ENCODE results near the gene LMO2.

LMO2 gene

DNA sequence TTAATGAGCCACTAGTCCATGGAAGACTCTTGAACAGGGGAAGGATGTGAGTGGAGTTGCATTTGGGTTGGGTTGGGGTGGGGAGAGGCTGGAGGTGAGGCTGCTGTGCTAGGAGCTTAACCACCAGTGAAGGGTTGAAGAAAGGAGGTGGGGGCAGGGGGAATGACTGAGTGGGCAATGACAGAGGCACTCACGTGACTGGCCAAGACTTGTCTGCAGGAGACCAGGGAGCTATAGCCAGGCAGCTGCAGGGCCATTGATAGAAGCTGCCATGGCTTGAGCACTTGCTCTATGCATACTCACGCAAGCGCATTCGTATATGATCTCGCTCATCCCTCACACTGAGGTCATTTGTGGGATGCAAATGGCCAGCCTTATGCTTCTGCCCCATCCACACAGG lies 4.0 kb downstream of the LMO2 start:
- DNase-seq (ENCODE audit: low read depth), result no peak

DNA sequence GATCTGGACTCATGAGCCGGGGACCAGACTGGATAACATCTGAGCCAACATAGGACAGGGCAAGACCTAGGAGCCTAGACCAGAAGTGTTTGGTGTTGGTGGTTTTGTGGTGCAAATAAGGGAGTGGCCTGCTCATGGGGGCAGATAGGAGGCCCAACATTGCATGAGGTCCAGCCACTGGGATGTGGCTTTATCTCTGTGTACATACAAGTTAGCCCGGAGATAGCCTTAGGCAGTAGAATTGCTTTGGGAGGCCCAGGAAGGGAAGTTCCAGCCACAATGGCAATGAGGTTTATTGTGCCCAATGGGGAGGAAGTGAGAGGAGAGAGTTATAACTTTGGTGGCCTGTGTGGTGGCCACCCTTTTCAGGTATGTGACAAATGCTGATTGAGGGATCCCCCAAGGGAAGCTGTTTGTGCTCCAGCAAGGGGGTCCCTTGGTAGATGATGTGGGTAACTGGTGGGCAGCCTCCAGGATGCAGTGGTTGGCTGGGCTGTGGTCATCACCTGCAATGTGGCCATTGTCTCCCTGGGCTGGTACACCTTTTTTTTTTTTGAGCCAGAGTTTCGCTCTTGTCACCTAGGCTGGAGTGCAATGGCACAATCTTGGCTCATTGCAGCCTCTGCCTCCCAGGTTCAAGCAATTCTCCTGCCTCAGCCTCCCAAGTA lies 6.4 kb downstream of the LMO2 start:
- DNase-seq (ENCODE audit: low read depth), result no peak

DNA sequence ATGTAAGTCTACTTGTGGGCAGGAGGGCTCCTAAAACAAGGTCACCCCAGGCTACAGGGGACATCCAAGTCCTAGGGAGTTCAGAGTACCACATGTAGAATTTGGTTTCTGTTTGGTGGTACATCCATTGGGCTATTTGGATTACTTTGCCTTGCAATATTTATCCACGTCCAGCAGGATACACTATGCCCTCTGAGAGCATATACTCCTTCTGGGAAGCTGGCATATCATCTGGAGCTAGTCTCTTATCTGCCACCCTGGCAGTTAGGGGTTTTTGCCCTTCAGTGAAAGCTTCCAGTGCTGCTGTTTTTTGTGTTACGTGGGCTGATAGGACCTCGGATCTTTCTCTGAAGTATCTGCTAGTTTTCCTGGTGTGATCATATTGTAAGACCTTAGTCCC lies 7.3 kb downstream of the LMO2 start:
- DNase-seq (ENCODE audit: low read depth), result no peak

DNA sequence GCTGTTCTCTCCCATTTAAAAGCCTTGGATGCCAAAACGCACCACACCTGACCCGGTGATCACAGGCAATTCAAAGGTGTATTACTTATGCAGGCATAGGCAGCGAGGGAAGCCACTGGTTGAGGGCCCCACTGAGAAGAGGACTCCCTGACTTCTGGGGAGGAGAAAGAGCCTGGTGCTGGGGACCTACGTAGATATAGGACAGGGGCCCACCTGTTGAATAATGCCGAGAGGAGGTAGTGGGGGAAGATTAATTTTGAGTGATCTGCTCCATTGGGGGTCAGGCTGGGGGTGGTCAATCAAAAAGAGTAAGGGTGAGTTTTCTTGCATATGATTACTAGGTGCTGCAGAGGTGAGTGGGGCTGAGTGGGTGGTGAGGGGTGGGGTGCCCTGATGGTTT lies 7.8 kb downstream of the LMO2 start:
- no peak for DNase-seq (ENCODE audit: low read depth)

DNA sequence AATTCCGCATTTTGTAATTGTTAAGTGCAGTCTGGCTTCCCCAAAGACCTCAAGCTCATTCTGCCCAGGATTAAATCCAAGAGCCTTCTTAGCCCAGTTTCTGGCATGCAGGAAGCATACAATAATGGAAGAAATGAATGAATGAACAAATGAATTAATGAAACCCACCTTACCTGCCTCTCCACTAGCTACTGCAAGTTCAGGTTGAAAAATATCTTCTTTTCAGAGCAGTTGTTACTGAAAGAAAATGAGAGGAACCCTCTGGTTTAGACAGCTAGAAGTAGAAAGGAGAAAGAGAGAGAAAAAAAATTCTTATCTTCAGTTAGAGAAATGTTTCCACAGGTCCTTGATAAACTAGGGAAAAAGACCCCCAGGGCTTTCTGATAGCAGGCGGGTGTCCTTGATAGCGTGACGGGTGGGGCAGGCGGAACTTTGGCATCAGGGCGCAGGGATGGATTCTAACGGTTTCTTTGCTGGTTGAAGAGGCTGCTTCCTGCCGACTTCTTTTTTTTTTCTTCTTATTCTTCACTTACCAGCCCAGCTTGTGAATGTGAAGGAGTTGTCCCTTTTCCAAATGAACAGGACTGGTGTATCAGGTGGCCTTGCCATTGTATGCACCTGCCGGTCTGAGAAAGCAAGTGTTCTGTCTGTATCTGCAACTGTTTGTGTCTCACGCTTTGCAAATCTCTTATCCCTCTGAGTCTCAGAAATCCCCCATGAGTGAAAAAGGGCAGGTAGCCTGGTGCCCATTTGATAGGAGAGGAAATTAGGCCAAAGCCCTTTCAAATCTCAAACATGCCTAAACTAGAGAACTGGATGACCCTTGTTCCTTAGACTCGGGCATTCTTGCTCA lies 10.0 kb downstream of the LMO2 start:
- no peak for DNase-seq (ENCODE audit: low read depth)

GRCh38 chr11:33880979-33881378 lies 10.9 kb downstream of the LMO2 start:
- DNase-seq (ENCODE audit: low read depth), result no peak

GRCh38 chr11:33879375-33879774 lies 12.5 kb downstream of the LMO2 start:
- DNase-seq (ENCODE audit: low read depth), result no peak

- DNase-seq (ENCODE audit: low read depth), result no peak
These were observed 14.8 kb downstream of the LMO2 start for GRCh38 chr11:33877038-33877437.

DNA sequence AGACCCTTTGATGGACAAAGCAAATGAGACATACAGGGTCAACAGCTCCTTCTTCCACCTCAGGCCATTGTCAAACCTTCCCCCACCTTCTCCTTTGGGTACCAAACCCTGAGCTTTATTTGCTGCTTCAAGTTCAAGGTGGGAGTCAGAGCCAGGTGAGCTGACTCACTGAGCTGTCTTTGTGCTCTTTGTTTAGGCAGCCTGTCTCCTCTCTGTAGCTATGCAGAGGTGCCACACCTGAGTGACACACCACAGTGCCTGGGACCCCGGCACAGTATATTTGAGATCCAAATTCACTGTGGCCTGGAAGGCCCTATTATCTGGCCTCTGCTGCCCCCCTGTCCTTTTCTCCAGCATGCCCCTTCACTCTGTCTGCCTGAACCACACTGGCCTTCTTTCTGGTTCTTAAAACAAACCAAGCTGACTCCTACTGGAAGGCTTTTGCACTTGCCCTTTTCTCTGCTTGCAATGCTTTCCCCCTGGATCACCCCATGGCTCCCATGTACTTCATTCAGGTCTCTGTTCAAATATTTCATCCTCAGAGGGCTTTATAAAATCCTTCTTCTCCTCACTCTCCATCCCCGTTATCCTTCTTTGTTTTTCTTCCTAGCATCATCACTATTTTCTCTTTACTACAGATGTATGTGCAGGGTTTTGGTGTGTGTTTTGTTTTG lies 16.1 kb downstream of the LMO2 start:
- DNase-seq (ENCODE audit: low read depth), result no peak

DNA sequence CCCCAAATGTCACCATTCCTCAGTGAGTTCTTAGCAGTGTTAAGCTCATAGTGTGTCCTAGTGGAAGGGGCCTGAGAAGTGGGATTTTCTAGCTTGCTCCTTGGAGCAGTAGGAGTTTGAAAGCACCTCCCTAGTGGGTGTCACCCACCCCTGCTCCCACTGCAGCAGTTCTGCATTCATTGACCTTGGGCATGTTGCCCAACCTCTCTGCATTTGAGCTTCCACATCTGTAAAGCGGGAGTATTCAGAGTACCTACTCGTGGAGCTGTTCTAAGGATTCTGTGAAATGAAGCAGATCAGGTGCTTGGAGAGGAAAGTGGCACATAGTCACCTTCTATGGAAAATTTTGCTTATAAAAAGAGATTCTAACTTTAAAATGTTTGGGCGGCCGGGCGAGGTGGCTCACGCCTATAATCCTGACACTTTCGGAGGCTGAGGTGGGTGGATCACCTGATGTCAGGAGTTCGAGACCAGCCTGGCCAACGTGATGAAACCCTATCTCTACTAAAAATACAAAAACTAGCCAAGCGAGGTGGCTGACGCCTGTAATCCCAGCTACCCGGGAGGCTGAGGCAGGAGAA lies 16.9 kb downstream of the LMO2 start:
- no peak for DNase-seq (ENCODE audit: low read depth)

DNA sequence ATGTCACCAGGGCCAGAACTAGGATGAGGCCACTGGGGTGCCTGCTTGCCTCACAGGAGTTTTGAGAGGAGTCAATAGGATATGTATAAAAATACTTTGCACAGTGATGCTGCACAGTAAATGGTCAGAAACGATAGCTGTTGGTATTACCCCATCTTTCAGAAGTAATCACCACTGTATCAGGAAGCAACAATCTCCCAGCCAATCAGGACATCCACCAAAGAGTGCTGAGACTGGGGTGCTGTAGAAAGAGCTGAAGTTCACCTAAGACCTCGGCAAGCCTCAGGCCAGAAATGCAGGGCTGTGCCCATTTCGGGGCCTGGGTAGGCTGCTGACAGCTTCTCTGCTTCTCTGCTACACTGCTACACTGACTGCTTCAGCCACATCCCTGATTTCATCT lies 17.4 kb downstream of the LMO2 start:
- no peak for DNase-seq (ENCODE audit: low read depth)

- no peak for DNase-seq (ENCODE audit: low read depth)
These were observed 22.1 kb downstream of the LMO2 start for GRCh38 chr11:33869481-33870422.

GRCh38 chr11:33868647-33869461 lies 23.0 kb downstream of the LMO2 start:
- no peak for DNase-seq (ENCODE audit: low read depth)

- DNase-seq (ENCODE audit: low read depth), result no peak
These were observed 23.8 kb downstream of the LMO2 start for GRCh38 chr11:33867996-33868646.

DNA sequence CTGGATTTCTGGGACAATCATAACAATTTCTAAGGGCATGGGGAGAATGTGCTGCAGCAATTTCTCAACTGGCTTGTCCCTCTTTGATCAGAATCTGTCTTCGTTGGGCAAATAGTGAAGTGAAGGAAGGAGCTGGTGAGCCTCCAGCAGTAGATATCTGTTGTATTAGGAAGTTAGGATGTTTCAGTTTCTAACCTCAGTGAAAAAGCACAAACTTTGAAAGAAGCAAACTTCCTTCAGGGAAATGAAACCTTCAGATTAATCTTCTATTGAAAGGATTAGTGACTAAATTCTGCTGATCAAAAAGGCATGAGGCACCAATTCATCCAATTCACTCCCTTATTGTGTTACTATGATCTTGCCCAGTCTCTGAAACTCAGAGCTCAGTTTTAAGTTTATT lies 24.3 kb downstream of the LMO2 start:
- DNase-seq (ENCODE audit: low read depth), result no peak

- DNase-seq (ENCODE audit: low read depth), result no peak
These were observed 24.9 kb downstream of the LMO2 start for GRCh38 chr11:33866936-33867335.

DNA sequence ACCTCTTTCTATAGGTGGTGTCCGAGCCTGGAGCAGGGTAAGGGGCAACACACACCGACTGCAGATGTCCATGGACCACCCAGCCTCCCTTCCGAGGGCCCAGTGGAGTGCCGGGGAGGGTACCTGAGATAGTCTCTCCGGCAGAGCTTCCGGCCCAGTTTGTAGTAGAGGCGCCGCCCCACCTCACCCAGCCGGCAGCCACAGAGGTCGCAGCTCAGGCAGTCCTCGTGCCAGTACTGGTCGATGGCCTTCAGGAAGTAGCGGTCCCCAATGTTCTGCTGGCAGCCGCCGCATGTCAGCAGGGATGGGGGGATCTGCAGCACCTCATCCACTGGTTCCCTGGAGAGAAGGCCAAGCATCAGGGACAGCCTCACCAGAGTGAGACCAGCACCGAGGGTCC lies 27.4 kb downstream of the LMO2 start:
- DNase-seq (ENCODE audit: low read depth), result no peak

- DNase-seq (ENCODE audit: low read depth), result no peak
These were observed 28.3 kb downstream of the LMO2 start for GRCh38 chr11:33863418-33864172.

GRCh38 chr11:33861941-33862589 lies 29.8 kb downstream of the LMO2 start:
- DNase-seq (ENCODE audit: low read depth), result no peak

Data from activated T-helper 1 cell treated with Interleukin-2 at 50 U/mL for 16 hours (primary cell).